ENCODE results near the gene MRPL10. TPM values are rescaled to one million over a fixed set of nuclear protein-coding genes. Genes with fewer than 3 reads are reported as not detected.

MRPL10 gene
- total and polyA plus RNA-seq, 2 donors (not counting 1 experiment from before 2014, with no cell fraction given) = 31.0 to 44.7 TPM

GRCh38 chr17:47831934-47832327, 590 bp upstream of the MRPL10 start:
- peak overlapping the region; percentile 91 for H3K9ac ChIP-seq (ENCODE audit: insufficient read depth, low read length)
- TF ChIP-seq EZH2 (IDR thresholded peaks at IDR 0.05; ENCODE audit: low read length, missing control alignments) (no peak), CTCF (conservative IDR thresholded peaks at IDR 0.05 in 1 of 2, IDR thresholded peaks at IDR 0.05 in 1 of 2; ENCODE audit: low read depth in 1 of 2, low read length in 2 of 2) (no peak)
- peaks cover 10% of the 10 kb centered on the region for H3K4me1 ChIP-seq (ENCODE audit: control insufficient read depth, extremely low read depth, insufficient read depth, low read length)
- no peak overlapping the region for H3K27ac ChIP-seq (ENCODE audit: insufficient read depth, low read length)
- no peak for DNase-seq (ENCODE audit: low read depth in 2 of 2)
- H3K4me3 ChIP-seq (replicated peaks in 1 of 4; ENCODE audit: control extremely low read depth in 1 of 4, insufficient read depth in 1 of 4, low read depth in 3 of 4, low read length in 4 of 4) = peak overlapping the region; percentile 82 to 99 (median 97)
- H4K20me1 ChIP-seq (ENCODE audit: control insufficient read depth, extremely low read depth, insufficient read depth, low read length) = no peaks in the 10 kb centered on the region
- H3K27me3 ChIP-seq (ENCODE audit: control insufficient read depth, insufficient read depth, low read length) = no peaks in the 10 kb centered on the region
- H3K9me3 ChIP-seq (ENCODE audit: control insufficient read depth, insufficient read depth, low read depth, low read length) = no peaks in the 10 kb centered on the region
- H2AFZ ChIP-seq (ENCODE audit: low read length) = peak overlapping the region; percentile 71
- peaks cover 4% of the 10 kb centered on the region for H3K36me3 ChIP-seq (ENCODE audit: control insufficient read depth, insufficient read depth, low read length)
- peaks cover 18% of the 10 kb centered on the region for H3K79me2 ChIP-seq (ENCODE audit: control insufficient read depth, insufficient read depth, low read length)
- peak overlapping the region; percentile 96 for H3K4me2 ChIP-seq (ENCODE audit: extremely low read depth, insufficient read depth, low read length)

GRCh38 chr17:47830396-47831002, 842 bp downstream of the MRPL10 start:
- Histone ChIP-seq H3K9ac (ENCODE audit: insufficient read depth, low read length) (peak overlapping the region; percentile 91), H3K27me3 (ENCODE audit: control insufficient read depth, insufficient read depth, low read length) (no peaks in the 10 kb centered on the region), H4K20me1 (ENCODE audit: control insufficient read depth, extremely low read depth, insufficient read depth, low read length) (no peaks in the 10 kb centered on the region), H3K4me1 (ENCODE audit: control insufficient read depth, extremely low read depth, insufficient read depth, low read length) (peaks cover 10% of the 10 kb centered on the region), H3K27ac (ENCODE audit: insufficient read depth, low read length) (peak overlapping the region; percentile 92), H2AFZ (ENCODE audit: low read length) (no peak overlapping the region), H3K9me3 (ENCODE audit: control insufficient read depth, insufficient read depth, low read depth, low read length) (no peaks in the 10 kb centered on the region), H3K36me3 (ENCODE audit: control insufficient read depth, insufficient read depth, low read length) (peaks cover 9% of the 10 kb centered on the region), H3K4me3 (replicated peaks in 1 of 4; ENCODE audit: control extremely low read depth in 1 of 4, insufficient read depth in 1 of 4, low read depth in 3 of 4, low read length in 4 of 4) (peak overlapping the region; percentile 82 to 99 (median 97)), H3K79me2 (ENCODE audit: control insufficient read depth, insufficient read depth, low read length) (peaks cover 18% of the 10 kb centered on the region), H3K4me2 (ENCODE audit: extremely low read depth, insufficient read depth, low read length) (peak overlapping the region; percentile 92)
- no peak for DNase-seq (ENCODE audit: low read depth in 2 of 2)
- TF ChIP-seq EZH2 (IDR thresholded peaks at IDR 0.05; ENCODE audit: low read length, missing control alignments) (no peak), CTCF (conservative IDR thresholded peaks at IDR 0.05 in 1 of 2, IDR thresholded peaks at IDR 0.05 in 1 of 2; ENCODE audit: low read depth in 1 of 2, low read length in 2 of 2) (no peak)

GRCh38 chr17:47829870-47830269, 1.5 kb downstream of the MRPL10 start:
- Histone ChIP-seq H3K4me2 (ENCODE audit: extremely low read depth, insufficient read depth, low read length) (peak overlapping the region; percentile 7), H3K4me1 (ENCODE audit: control insufficient read depth, extremely low read depth, insufficient read depth, low read length) (peaks cover 10% of the 10 kb centered on the region), H3K79me2 (ENCODE audit: control insufficient read depth, insufficient read depth, low read length) (peaks cover 18% of the 10 kb centered on the region), H4K20me1 (ENCODE audit: control insufficient read depth, extremely low read depth, insufficient read depth, low read length) (no peaks in the 10 kb centered on the region), H3K9ac (ENCODE audit: insufficient read depth, low read length) (no peak overlapping the region), H3K9me3 (ENCODE audit: control insufficient read depth, insufficient read depth, low read depth, low read length) (no peaks in the 10 kb centered on the region), H3K4me3 (replicated peaks in 1 of 4; ENCODE audit: control extremely low read depth in 1 of 4, insufficient read depth in 1 of 4, low read depth in 3 of 4, low read length in 4 of 4) (no peak overlapping the region), H2AFZ (ENCODE audit: low read length) (no peak overlapping the region), H3K27me3 (ENCODE audit: control insufficient read depth, insufficient read depth, low read length) (no peaks in the 10 kb centered on the region), H3K27ac (ENCODE audit: insufficient read depth, low read length) (no peak overlapping the region), H3K36me3 (ENCODE audit: control insufficient read depth, insufficient read depth, low read length) (peaks cover 9% of the 10 kb centered on the region)
- TF ChIP-seq CTCF (conservative IDR thresholded peaks at IDR 0.05 in 1 of 2, IDR thresholded peaks at IDR 0.05 in 1 of 2; ENCODE audit: low read depth in 1 of 2, low read length in 2 of 2) = no peak
- no peak for TF ChIP-seq EZH2 (IDR thresholded peaks at IDR 0.05; ENCODE audit: low read length, missing control alignments)
- DNase-seq (ENCODE audit: low read depth in 2 of 2) = no peak

All from fibroblast of lung (primary cell).